Osteocyte (in vitro differentiated cells): ENCODE measurements around the gene KXD1. TPM values are rescaled to one million over a fixed set of nuclear protein-coding genes. Genes with fewer than 3 reads are reported as not detected.
A peak's percentile ranks its signal among the peaks of the same experiment; 100 is the strongest.

ENCODE experiments used
- DNase-seq: peaks from one replicate; pipeline ENCODE4 v3.0.0; 2021; ENCODE audit warnings: mixed read lengths; ENCODE audit not compliant: unreplicated experiment; ENCODE audit errors: extremely low spot score
- H3K27ac Mint-ChIP-seq: one replicate; pipeline ENCODE4 v1.8.0; 2021; ENCODE audit warnings: mild to moderate bottlenecking, mixed read lengths; ENCODE audit not compliant: unreplicated experiment
- H3K27me3 Mint-ChIP-seq: one replicate; pipeline ENCODE4 v1.8.0; 2021; ENCODE audit warnings: mixed read lengths; ENCODE audit not compliant: unreplicated experiment
- H3K36me3 Mint-ChIP-seq: one replicate; pipeline ENCODE4 v1.8.0; 2021; ENCODE audit warnings: mixed read lengths; ENCODE audit not compliant: unreplicated experiment
- H3K4me1 Mint-ChIP-seq: one replicate; pipeline ENCODE4 v1.8.0; 2021; ENCODE audit warnings: mixed read lengths; ENCODE audit not compliant: unreplicated experiment
- H3K4me3 Mint-ChIP-seq: one replicate; pipeline ENCODE4 v1.8.0; 2021; ENCODE audit warnings: mild to moderate bottlenecking, moderate library complexity, mixed read lengths; ENCODE audit not compliant: unreplicated experiment
- H3K9me3 Mint-ChIP-seq: one replicate; pipeline ENCODE4 v1.8.0; 2021; ENCODE audit warnings: mixed read lengths; ENCODE audit not compliant: unreplicated experiment
- total RNA-seq: library from RNA; stranded (reverse); gene quantifications from 2 replicates; pipeline ENCODE4 v1.2.1, GENCODE V29; 2021
- TF ChIP-seq, protein P1 (sequence below): fragments of 200-600 bp; sonication (generic); IDR thresholded peaks from 2 replicates; pipeline ENCODE4 v1.5.0; 2021; ENCODE audit warnings: antibody characterized with exemption, mild to moderate bottlenecking, moderate library complexity

The KXD1 gene
- total RNA-seq, 1 donor from 2014 or later = 66.5 TPM

DNA sequence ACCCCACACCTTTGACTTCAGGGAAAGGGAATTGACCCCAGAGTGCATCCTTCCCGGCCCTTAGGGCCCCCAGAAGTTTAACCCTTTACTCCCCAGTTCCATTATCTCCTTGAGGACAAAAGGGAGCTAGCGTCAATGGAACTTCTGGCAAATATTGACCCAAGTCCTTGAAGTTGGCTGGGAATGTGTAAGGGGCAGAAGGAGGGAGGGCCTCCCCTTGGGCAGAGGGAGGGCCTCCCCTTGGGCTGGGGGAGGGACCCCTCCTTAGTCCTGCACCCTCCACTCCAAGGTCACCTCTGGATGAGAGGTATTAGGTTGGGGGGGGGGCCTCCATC is 52.0 kb downstream of the KXD1 start:
- Mint-ChIP-seq H3K4me1 (peaks cover 30% of the 10 kb centered on the region), H3K27ac (no peak overlapping the region), H3K9me3 (no peaks in the 10 kb centered on the region), H3K36me3 (peaks cover 4% of the 10 kb centered on the region), H3K4me3 (no peak overlapping the region), H3K27me3 (peaks cover 50% of the 10 kb centered on the region)
- TF ChIP-seq, protein P1, sequence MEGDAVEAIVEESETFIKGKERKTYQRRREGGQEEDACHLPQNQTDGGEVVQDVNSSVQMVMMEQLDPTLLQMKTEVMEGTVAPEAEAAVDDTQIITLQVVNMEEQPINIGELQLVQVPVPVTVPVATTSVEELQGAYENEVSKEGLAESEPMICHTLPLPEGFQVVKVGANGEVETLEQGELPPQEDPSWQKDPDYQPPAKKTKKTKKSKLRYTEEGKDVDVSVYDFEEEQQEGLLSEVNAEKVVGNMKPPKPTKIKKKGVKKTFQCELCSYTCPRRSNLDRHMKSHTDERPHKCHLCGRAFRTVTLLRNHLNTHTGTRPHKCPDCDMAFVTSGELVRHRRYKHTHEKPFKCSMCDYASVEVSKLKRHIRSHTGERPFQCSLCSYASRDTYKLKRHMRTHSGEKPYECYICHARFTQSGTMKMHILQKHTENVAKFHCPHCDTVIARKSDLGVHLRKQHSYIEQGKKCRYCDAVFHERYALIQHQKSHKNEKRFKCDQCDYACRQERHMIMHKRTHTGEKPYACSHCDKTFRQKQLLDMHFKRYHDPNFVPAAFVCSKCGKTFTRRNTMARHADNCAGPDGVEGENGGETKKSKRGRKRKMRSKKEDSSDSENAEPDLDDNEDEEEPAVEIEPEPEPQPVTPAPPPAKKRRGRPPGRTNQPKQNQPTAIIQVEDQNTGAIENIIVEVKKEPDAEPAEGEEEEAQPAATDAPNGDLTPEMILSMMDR = no peak
- DNase-seq = no peak

DNA sequence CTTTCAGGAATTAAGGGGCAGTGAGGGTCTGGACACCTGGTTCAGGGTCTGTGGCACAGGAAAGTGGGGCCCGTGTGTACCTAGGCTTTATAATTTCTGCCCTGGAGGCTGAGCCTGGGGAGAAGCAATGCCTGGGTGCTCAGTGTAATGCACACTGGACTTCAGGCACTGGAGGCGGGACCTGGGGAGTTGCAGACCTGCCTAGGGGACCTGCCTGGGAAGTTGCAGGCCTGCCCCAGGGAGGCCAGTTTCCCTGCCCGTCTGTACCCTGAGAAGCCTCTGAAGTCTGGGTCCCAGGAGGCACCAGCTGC is 52.5 kb downstream of the KXD1 start:
- Mint-ChIP-seq H3K4me1 (peaks cover 25% of the 10 kb centered on the region), H3K27me3 (peaks cover 53% of the 10 kb centered on the region), H3K9me3 (no peaks in the 10 kb centered on the region), H3K27ac (no peak overlapping the region), H3K4me3 (no peak overlapping the region), H3K36me3 (peaks cover 4% of the 10 kb centered on the region)
- TF ChIP-seq, protein P1 = no peak
- no peak for DNase-seq

DNA sequence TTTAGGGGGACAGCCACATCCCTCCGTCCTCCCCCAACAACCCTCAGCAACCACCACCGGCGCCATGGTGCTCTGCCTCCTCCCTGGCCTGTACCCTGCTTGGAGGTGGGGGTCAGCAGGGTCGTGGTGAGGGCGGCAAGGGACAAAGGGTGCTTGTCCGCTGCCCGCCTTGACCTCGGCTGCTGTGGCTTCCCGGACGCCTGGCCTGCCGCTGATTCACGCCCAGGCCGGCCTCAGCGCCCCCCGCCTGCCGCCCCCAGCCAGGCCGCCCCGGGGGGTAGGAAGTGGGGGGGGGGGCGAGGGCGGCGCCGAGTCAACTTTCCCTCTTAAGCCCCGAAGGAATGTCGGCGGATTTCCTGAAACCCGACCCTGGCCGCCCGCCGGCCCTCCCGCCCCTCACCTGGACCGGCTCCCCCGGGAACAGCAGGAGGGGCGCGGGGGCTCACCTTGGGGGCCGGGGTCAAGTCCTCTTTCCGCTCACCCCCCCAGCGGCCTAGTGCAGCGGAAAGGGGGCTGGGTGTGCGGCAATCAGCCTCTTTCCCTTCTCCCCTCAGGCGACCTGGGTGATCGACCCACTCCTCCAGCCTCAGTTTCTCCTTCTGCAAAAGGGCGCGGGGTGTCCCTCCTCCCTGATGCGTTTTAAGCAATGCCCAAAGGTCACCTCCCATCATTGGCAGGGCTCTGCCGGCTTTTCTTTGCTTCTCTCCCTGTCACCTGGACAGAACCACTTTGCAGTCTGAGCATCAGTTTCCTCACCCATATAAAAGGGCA is 53.1 kb downstream of the KXD1 start:
- Mint-ChIP-seq H3K27me3 (peaks cover 50% of the 10 kb centered on the region), H3K4me3 (peak overlapping the region; percentile 10), H3K4me1 (peaks cover 23% of the 10 kb centered on the region), H3K36me3 (peaks cover 4% of the 10 kb centered on the region), H3K27ac (no peak overlapping the region), H3K9me3 (no peaks in the 10 kb centered on the region)
- DNase-seq = no peak
- TF ChIP-seq, protein P1 = no peak

DNA sequence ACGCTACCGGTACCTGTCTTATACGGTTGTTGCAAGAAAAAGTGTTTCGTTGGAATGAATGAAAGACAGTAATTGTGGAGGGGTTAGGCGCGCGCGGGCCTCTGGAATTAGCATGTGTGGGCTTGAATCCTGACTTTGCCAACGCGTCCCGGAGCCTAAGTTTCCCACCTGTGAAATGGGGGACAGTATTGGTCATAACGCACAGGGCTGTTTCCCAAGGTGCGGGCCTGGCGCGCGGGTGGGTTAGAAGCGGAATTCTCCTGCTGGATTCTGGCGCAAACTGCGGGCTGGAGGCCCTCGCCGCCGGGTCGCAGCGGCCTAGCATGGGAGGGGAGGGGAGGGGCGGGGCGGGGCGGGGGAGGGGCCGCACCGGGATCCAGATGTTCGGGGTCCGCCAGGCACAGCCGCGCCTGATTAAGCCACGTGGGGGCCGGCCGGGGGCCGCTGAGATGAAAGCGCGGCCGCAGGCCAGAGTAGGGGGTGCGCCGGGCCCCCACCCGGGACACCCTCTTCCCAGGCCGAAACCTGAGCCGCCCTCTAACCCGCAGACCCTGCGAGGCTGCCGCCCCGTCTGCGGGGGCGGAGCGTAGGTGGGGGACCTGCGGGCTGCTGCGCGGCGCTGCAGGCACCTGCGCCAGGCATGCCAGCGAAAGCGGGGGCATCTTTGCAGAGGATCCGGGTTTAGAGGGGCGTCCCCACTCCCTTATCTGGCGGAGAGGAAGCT is 53.8 kb downstream of the KXD1 start:
- peaks cover 4% of the 10 kb centered on the region for H3K36me3 Mint-ChIP-seq
- H3K9me3 Mint-ChIP-seq = no peaks in the 10 kb centered on the region
- TF ChIP-seq, protein P1 = no peak
- peak overlapping the region; percentile 10 for H3K4me3 Mint-ChIP-seq
- peaks cover 50% of the 10 kb centered on the region for H3K27me3 Mint-ChIP-seq
- peaks cover 23% of the 10 kb centered on the region for H3K4me1 Mint-ChIP-seq
- H3K27ac Mint-ChIP-seq = no peak overlapping the region
- DNase-seq = no peak

DNA sequence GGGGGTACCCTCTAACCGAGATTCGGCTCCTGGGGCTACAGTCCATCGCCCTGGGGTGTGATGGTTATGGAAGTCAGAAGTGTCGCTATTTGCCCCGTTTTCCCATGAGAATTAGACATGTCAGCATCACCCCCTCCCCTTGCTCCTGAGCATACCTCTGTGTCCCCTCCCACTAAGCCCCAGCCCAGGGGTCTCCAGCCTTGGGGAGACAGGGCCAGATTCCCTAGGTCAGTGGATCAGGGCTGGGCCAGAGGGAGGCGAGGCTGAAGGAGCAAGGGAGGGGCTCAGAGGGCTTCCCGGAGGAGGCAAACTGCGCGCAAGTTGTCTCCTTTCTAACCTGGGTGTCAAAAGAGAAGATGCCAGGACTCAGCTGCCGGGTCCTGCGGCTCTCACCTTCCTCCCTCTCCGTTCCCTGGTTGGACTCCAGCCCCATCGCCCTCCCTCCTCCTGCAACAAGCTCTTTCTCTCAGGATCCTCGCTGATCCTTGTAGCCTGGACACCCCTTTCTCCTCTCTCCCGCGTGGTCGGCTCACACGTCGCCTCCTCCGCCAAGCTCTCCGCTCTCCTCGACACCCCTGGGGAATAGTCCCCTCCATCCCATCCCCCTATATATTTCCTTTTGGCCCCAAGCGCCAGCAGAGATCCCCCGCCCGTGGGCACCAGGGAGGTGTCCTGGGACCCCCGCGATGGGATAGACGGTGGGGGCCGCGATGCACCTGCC is 54.5 kb downstream of the KXD1 start:
- Mint-ChIP-seq H3K4me3 (peak overlapping the region; percentile 73), H3K4me1 (peaks cover 20% of the 10 kb centered on the region), H3K27me3 (peaks cover 50% of the 10 kb centered on the region), H3K27ac (no peak overlapping the region), H3K9me3 (no peaks in the 10 kb centered on the region), H3K36me3 (peaks cover 4% of the 10 kb centered on the region)
- TF ChIP-seq, protein P1 = no peak
- DNase-seq = no peak
